Liver (tissue), 3 donors: ENCODE data around the gene LDB2.

Experiments
- ATF3 ChIP-seq: IDR thresholded peaks from 2 replicates; pipeline ENCODE4 v1.6.1; 2016; ENCODE audit warnings: antibody characterized with exemption
- CTCF ChIP-seq: fragments of 150-350 bp; IDR thresholded peaks from 2 replicates; pipeline ENCODE4 v1.5.1; 2017; ENCODE audit warnings: improper control_type of control experiment, low read depth, low read length; ENCODE audit not compliant: missing input control
- EGR1 ChIP-seq, 2 donors: IDR thresholded peaks; 2 replicates each; pipeline ENCODE4 v1.6.1; 2016 to 2018; ENCODE audit warnings: antibody characterized with exemption in 2 of 2, low read depth in 2 of 2
- FOXA1 ChIP-seq: IDR thresholded peaks from 2 replicates; pipeline ENCODE4 v1.6.1; 2016; ENCODE audit warnings: antibody characterized with exemption
- GABPA ChIP-seq, 2 donors: IDR thresholded peaks in 1 of 2; conservative IDR thresholded peaks in 1 of 2; 2 replicates each; pipeline ENCODE4 v1.6.1; 2016; ENCODE audit warnings: antibody characterized with exemption in 2 of 2, mild to moderate bottlenecking in 1 of 2, moderate library complexity in 1 of 2
- JUND ChIP-seq, 2 donors: IDR thresholded peaks; 2 replicates each; pipeline ENCODE4 v1.6.1; 2016; ENCODE audit warnings: antibody characterized with exemption in 2 of 2
- MAX ChIP-seq: IDR thresholded peaks from 2 replicates; pipeline ENCODE4 v1.6.1; 2016; ENCODE audit warnings: antibody characterized with exemption
- NR2F2 ChIP-seq: IDR thresholded peaks from 2 replicates; pipeline ENCODE4 v1.6.1; 2016; ENCODE audit warnings: antibody characterized with exemption
- RAD21 ChIP-seq, 2 donors: IDR thresholded peaks; 2 replicates each; pipeline ENCODE4 v1.6.1; 2016; ENCODE audit warnings: antibody characterized with exemption in 2 of 2, mild to moderate bottlenecking in 2 of 2
- RXRA ChIP-seq, 2 donors: IDR thresholded peaks; 2 replicates each; pipeline ENCODE4 v1.6.1; 2017 to 2018; ENCODE audit warnings: antibody characterized with exemption in 2 of 2, mild to moderate bottlenecking in 1 of 2
- SP1 ChIP-seq: IDR thresholded peaks from 2 replicates; pipeline ENCODE4 v1.6.1; 2018; ENCODE audit warnings: antibody characterized with exemption, mild to moderate bottlenecking
- TAF1 ChIP-seq: conservative IDR thresholded peaks from 2 replicates; pipeline ENCODE4 v1.6.1; 2016; ENCODE audit warnings: antibody characterized with exemption, mild to moderate bottlenecking
- YY1 ChIP-seq: IDR thresholded peaks from 2 replicates; pipeline ENCODE4 v1.6.1; 2016; ENCODE audit warnings: antibody characterized with exemption, mild to moderate bottlenecking
- ZBTB33 ChIP-seq: IDR thresholded peaks from 2 replicates; pipeline ENCODE4 v1.6.1; 2016; ENCODE audit warnings: antibody characterized with exemption
- donor health status: healthy.
- donor health status: healthy.

- TF ChIP-seq NR2F2 (no peak), CTCF (no peak), EGR1 (IDR thresholded peaks at IDR 0.05; ENCODE audit: low read depth in 2 of 2) (no peak), MAX (no peak), ATF3 (no peak), ZBTB33 (no peak), YY1 (no peak), TAF1 (no peak), GABPA (IDR thresholded peaks at IDR 0.05 in 1 of 2, conservative IDR thresholded peaks at IDR 0.05 in 1 of 2) (no peak), RXRA (IDR thresholded peaks at IDR 0.05) (no peak), JUND (IDR thresholded peaks at IDR 0.05) (no peak), RAD21 (IDR thresholded peaks at IDR 0.05) (no peak), FOXA1 (no peak), SP1 (no peak)
Observed at GRCh38 chr4:16626945-16627344, 271.5 kb downstream of the LDB2 start.
